Ovary (tissue), 3 donors: ENCODE data around the gene SRSF3.
"Not testable (repeated sequence)": the region's sequence is repeated elsewhere in the genome, so short reads cannot be mapped to it uniquely, and the experiment has no call there.

Experiments
- EP300 ChIP-seq: sonication (generic); formaldehyde crosslinking; IDR thresholded peaks from one replicate; pipeline ENCODE4 v1.6.1; 2017; ENCODE audit warnings: antibody characterized with exemption
- POLR2A ChIP-seq: fragments of 450-650 bp; IDR thresholded peaks from one replicate; pipeline ENCODE4 v1.6.1; 2017; ENCODE audit warnings: antibody characterized with exemption, mild to moderate bottlenecking, moderate library complexity
- TF ChIP-seq, protein P1 (sequence below), 3 donors: fragments of 450-650 bp in 2 of 3; fragments of 200-600 bp in 1 of 3; IDR thresholded peaks; one replicate each; pipeline versions ENCODE4 v1.5.1 to v1.8.0; 2016 to 2022; ENCODE audit warnings: antibody characterized with exemption in 3 of 3, mild to moderate bottlenecking in 1 of 3
- donor health status: DM: no; HTN: no; CAD: no.

DNA sequence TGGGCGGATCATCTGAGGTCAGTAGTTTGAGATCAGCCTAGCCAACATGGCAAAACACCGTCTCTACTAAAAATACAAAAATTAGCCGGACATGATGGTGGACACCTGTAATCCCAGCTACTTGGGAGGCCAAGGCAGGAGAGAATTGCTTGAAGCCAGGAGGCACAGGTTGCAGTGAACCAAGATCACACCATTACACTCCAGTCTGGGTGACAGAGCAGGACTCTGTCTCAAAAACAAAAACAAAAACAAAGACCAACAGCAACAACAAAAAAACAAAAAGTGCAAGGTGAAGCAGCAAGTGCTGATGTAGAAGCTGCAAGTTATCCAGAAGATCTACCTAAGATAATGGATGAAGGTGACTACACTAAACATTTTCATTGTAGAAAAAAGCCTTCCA is 17.5 kb downstream of the SRSF3 start:
- TF ChIP-seq, protein P1, sequence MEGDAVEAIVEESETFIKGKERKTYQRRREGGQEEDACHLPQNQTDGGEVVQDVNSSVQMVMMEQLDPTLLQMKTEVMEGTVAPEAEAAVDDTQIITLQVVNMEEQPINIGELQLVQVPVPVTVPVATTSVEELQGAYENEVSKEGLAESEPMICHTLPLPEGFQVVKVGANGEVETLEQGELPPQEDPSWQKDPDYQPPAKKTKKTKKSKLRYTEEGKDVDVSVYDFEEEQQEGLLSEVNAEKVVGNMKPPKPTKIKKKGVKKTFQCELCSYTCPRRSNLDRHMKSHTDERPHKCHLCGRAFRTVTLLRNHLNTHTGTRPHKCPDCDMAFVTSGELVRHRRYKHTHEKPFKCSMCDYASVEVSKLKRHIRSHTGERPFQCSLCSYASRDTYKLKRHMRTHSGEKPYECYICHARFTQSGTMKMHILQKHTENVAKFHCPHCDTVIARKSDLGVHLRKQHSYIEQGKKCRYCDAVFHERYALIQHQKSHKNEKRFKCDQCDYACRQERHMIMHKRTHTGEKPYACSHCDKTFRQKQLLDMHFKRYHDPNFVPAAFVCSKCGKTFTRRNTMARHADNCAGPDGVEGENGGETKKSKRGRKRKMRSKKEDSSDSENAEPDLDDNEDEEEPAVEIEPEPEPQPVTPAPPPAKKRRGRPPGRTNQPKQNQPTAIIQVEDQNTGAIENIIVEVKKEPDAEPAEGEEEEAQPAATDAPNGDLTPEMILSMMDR (IDR thresholded peaks at IDR 0.05), result not testable (repeated sequence)
- not testable (repeated sequence) for TF ChIP-seq POLR2A, EP300
